Activated naive CD8-positive, alpha-beta T cell treated with anti-CD3 and anti-CD28 coated beads for 36 hours (primary cell): ENCODE data around the gene FNDC10. TPM values are rescaled to one million over a fixed set of nuclear protein-coding genes. Genes with fewer than 3 reads are reported as not detected.
"Not testable (repeated sequence)": the region's sequence is repeated elsewhere in the genome, so short reads cannot be mapped to it uniquely, and the experiment has no call there.

Experiments
- DNase-seq: peaks from one replicate; pipeline ENCODE4 v3.0.0; 2021
- H3K27ac Mint-ChIP-seq: one replicate; pipeline ENCODE4 v1.8.0; 2022; ENCODE audit warnings: mild to moderate bottlenecking, moderate library complexity, mixed read lengths
- H3K27me3 Mint-ChIP-seq: one replicate; pipeline ENCODE4 v1.8.0; 2022; ENCODE audit warnings: mild to moderate bottlenecking, mixed read lengths
- H3K36me3 Mint-ChIP-seq: one replicate; pipeline ENCODE4 v1.8.0; 2021; ENCODE audit warnings: mild to moderate bottlenecking, mixed read lengths
- H3K4me1 Mint-ChIP-seq: one replicate; pipeline ENCODE4 v1.8.0; 2021; ENCODE audit warnings: mixed read lengths
- H3K4me3 Mint-ChIP-seq: one replicate; pipeline ENCODE4 v1.8.0; 2022; ENCODE audit warnings: mild to moderate bottlenecking, moderate library complexity, mixed read lengths
- H3K9me3 Mint-ChIP-seq: one replicate; pipeline ENCODE4 v1.8.0; 2022; ENCODE audit warnings: mixed read lengths
- total RNA-seq, 2 experiments: library from RNA; stranded (reverse); gene quantifications; one replicate each; pipeline ENCODE4 v1.2.3, GENCODE V29; 2021

Gene FNDC10
- total RNA-seq, 2 experiments from 2014 or later = 2.9 to 3.3 TPM

GRCh38 chr1:1600861-1601563 lies 1.1 kb upstream of the FNDC10 start:
- peak overlapping the region; percentile 34 for H3K4me3 Mint-ChIP-seq
- H3K4me1 Mint-ChIP-seq = no peaks in the 10 kb centered on the region
- no peak overlapping the region for H3K27ac Mint-ChIP-seq
- no peaks in the 10 kb centered on the region for H3K9me3 Mint-ChIP-seq
- H3K36me3 Mint-ChIP-seq = no peaks in the 10 kb centered on the region
- no peak for DNase-seq
- H3K27me3 Mint-ChIP-seq = peaks cover 16% of the 10 kb centered on the region

- peak; percentile 54 for DNase-seq
- Mint-ChIP-seq H3K4me1 (no peaks in the 10 kb centered on the region), H3K27ac (no peak overlapping the region), H3K27me3 (peaks cover 16% of the 10 kb centered on the region), H3K36me3 (no peaks in the 10 kb centered on the region), H3K4me3 (peak overlapping the region; percentile 69), H3K9me3 (no peaks in the 10 kb centered on the region)
These were observed 653 bp downstream of the FNDC10 start for GRCh38 chr1:1599030-1599934.

- no peak overlapping the region for H3K27ac Mint-ChIP-seq
- no peaks in the 10 kb centered on the region for H3K36me3 Mint-ChIP-seq
- no peaks in the 10 kb centered on the region for H3K4me1 Mint-ChIP-seq
- H3K9me3 Mint-ChIP-seq = no peaks in the 10 kb centered on the region
- H3K27me3 Mint-ChIP-seq = peaks cover 16% of the 10 kb centered on the region
- DNase-seq = no peak
- H3K4me3 Mint-ChIP-seq = peak overlapping the region; percentile 69
These were observed 1.3 kb downstream of the FNDC10 start for GRCh38 chr1:1598720-1599029.

GRCh38 chr1:1598051-1598719 lies 1.8 kb downstream of the FNDC10 start:
- no peak for DNase-seq
- H3K36me3 Mint-ChIP-seq = no peaks in the 10 kb centered on the region
- H3K9me3 Mint-ChIP-seq = no peaks in the 10 kb centered on the region
- H3K4me3 Mint-ChIP-seq = no peak overlapping the region
- H3K4me1 Mint-ChIP-seq = no peaks in the 10 kb centered on the region
- H3K27ac Mint-ChIP-seq = no peak overlapping the region
- H3K27me3 Mint-ChIP-seq = peaks cover 16% of the 10 kb centered on the region

GRCh38 chr1:1597275-1597930 lies 2.5 kb downstream of the FNDC10 start:
- no peaks in the 10 kb centered on the region for H3K9me3 Mint-ChIP-seq
- no peak overlapping the region for H3K27ac Mint-ChIP-seq

GRCh38 chr1:1596493-1597274 lies 3.3 kb downstream of the FNDC10 start:
- Mint-ChIP-seq H3K27me3 (peaks cover 16% of the 10 kb centered on the region), H3K27ac (no peak overlapping the region), H3K9me3 (no peaks in the 10 kb centered on the region), H3K4me3 (no peak overlapping the region), H3K36me3 (no peaks in the 10 kb centered on the region), H3K4me1 (no peaks in the 10 kb centered on the region)
- DNase-seq = no peak

More at GRCh38 chr1:1597275-1597930, 2.5 kb downstream of the FNDC10 start:
- Mint-ChIP-seq H3K4me3 (no peak overlapping the region), H3K4me1 (no peaks in the 10 kb centered on the region), H3K27me3 (peaks cover 16% of the 10 kb centered on the region), H3K36me3 (no peaks in the 10 kb centered on the region)
- DNase-seq = no peak

- not testable (repeated sequence) for DNase-seq, H3K9me3 Mint-ChIP-seq, H3K36me3 Mint-ChIP-seq, H3K4me1 Mint-ChIP-seq, H3K27ac Mint-ChIP-seq, H3K4me3 Mint-ChIP-seq
- H3K27me3 Mint-ChIP-seq = peaks cover 13% of the 10 kb centered on the region
These were observed 4.6 kb downstream of the FNDC10 start for GRCh38 chr1:1595341-1595740.

GRCh38 chr1:1594602-1595260 lies 5.2 kb downstream of the FNDC10 start:
- no peak for DNase-seq
- Mint-ChIP-seq H3K4me3 (no peak overlapping the region), H3K4me1 (no peaks in the 10 kb centered on the region), H3K9me3 (no peaks in the 10 kb centered on the region), H3K27me3 (peaks cover 13% of the 10 kb centered on the region), H3K27ac (no peak overlapping the region), H3K36me3 (no peaks in the 10 kb centered on the region)

GRCh38 chr1:1593834-1594601 lies 5.9 kb downstream of the FNDC10 start:
- Mint-ChIP-seq H3K27me3 (peaks cover 11% of the 10 kb centered on the region), H3K36me3 (no peaks in the 10 kb centered on the region), H3K4me3 (no peak overlapping the region), H3K4me1 (no peaks in the 10 kb centered on the region), H3K27ac (no peak overlapping the region), H3K9me3 (no peaks in the 10 kb centered on the region)
- no peak for DNase-seq

- no peak overlapping the region for H3K4me3 Mint-ChIP-seq
- H3K27me3 Mint-ChIP-seq = peaks cover 8% of the 10 kb centered on the region
- no peak overlapping the region for H3K27ac Mint-ChIP-seq
- no peak for DNase-seq
- no peaks in the 10 kb centered on the region for H3K36me3 Mint-ChIP-seq
- no peaks in the 10 kb centered on the region for H3K4me1 Mint-ChIP-seq
- no peaks in the 10 kb centered on the region for H3K9me3 Mint-ChIP-seq
These were observed 8.5 kb downstream of the FNDC10 start for GRCh38 chr1:1591452-1591851.

- H3K27me3 Mint-ChIP-seq = peaks cover 16% of the 10 kb centered on the region
- H3K9me3 Mint-ChIP-seq = no peaks in the 10 kb centered on the region
- no peaks in the 10 kb centered on the region for H3K36me3 Mint-ChIP-seq
- no peak for DNase-seq
- no peaks in the 10 kb centered on the region for H3K4me1 Mint-ChIP-seq
- no peak overlapping the region for H3K27ac Mint-ChIP-seq
- H3K4me3 Mint-ChIP-seq = no peak overlapping the region
These were observed 16.5 kb downstream of the FNDC10 start for GRCh38 chr1:1583347-1584010.

- Mint-ChIP-seq H3K27me3 (peaks cover 14% of the 10 kb centered on the region), H3K9me3 (no peaks in the 10 kb centered on the region), H3K4me1 (no peaks in the 10 kb centered on the region), H3K36me3 (no peaks in the 10 kb centered on the region), H3K27ac (no peak overlapping the region), H3K4me3 (no peak overlapping the region)
- DNase-seq = no peak
These were observed 17.2 kb downstream of the FNDC10 start for GRCh38 chr1:1582585-1583346.
